Measurements from ENCODE around the gene IGSF21.

Gene IGSF21

GRCh38 chr1:18282851-18283600 is 175.4 kb downstream of the IGSF21 start:
- CTCF ChIA-PET = interaction anchor here (1.0 kb wide), 1 partner anchor 20 kb away, joined by 3 read pairs; no protein-coding TSS in a partner anchor
- TF ChIP-seq CTCF (IDR thresholded peaks at IDR 0.05; ENCODE audit: control extremely low read depth, extremely low read depth, low read depth, missing control alignments) = no peak
- POLR2A ChIA-PET = no interaction called here
- DNase-seq (ENCODE audit: extremely low spot score) = no peak

GRCh38 chr1:18283601-18284385 is 176.2 kb downstream of the IGSF21 start:
- POLR2A ChIA-PET = no interaction called here
- DNase-seq (ENCODE audit: extremely low spot score) = no peak
- TF ChIP-seq CTCF (IDR thresholded peaks at IDR 0.05; ENCODE audit: control extremely low read depth, extremely low read depth, low read depth, missing control alignments) = no peak
- CTCF ChIA-PET = interaction anchor here (1.0 kb wide), 1 partner anchor 19 kb away, joined by 3 read pairs; no protein-coding TSS in a partner anchor

GRCh38 chr1:18284805-18285537 is 177.4 kb downstream of the IGSF21 start:
- no peak for DNase-seq (ENCODE audit: extremely low spot score)
- ChIA-PET CTCF (interaction anchor here (2.2 kb wide), 1 partner anchor 15 kb away, joined by 12 read pairs; no protein-coding TSS in a partner anchor), POLR2A (no interaction called here)
- no peak for TF ChIP-seq CTCF (IDR thresholded peaks at IDR 0.05; ENCODE audit: control extremely low read depth, extremely low read depth, low read depth, missing control alignments)

- no peak for TF ChIP-seq CTCF (IDR thresholded peaks at IDR 0.05; ENCODE audit: control extremely low read depth, extremely low read depth, low read depth, missing control alignments)
- ChIA-PET POLR2A (no interaction called here), CTCF (interaction anchor here (2.2 kb wide), 1 partner anchor 14 kb away, joined by 12 read pairs; no protein-coding TSS in a partner anchor)
- DNase-seq (ENCODE audit: extremely low spot score) = no peak
These were observed 177.9 kb downstream of the IGSF21 start for GRCh38 chr1:18285538-18285924.

- no peak for DNase-seq (ENCODE audit: extremely low spot score)
- no peak for TF ChIP-seq CTCF (IDR thresholded peaks at IDR 0.05; ENCODE audit: control extremely low read depth, extremely low read depth, low read depth, missing control alignments)
- ChIA-PET POLR2A (no interaction called here), CTCF (no interaction called here)
These were observed 181.1 kb downstream of the IGSF21 start for GRCh38 chr1:18288722-18289121.

- POLR2A ChIA-PET = no interaction called here
- no peak for DNase-seq (ENCODE audit: extremely low spot score)
- TF ChIP-seq CTCF (IDR thresholded peaks at IDR 0.05; ENCODE audit: control extremely low read depth, extremely low read depth, low read depth, missing control alignments) = no peak
- CTCF ChIA-PET = interaction anchor here (0.8 to 2.8 kb wide), 2 partner anchors 10 to 13 kb away, joined by 3 to 16 read pairs; no protein-coding TSS in a partner anchor
These were observed 182.0 kb downstream of the IGSF21 start for GRCh38 chr1:18289597-18289996.
